ENCODE data around the gene SBF2. TPM values are rescaled to one million over a fixed set of nuclear protein-coding genes. Genes with fewer than 3 reads are reported as not detected.

The SBF2 gene
- total RNA-seq, 3 donors from 2014 or later (not counting 1 experiment from before 2014, with no cell fraction given), result 25.2 to 26.9 (median 26.3) TPM

DNA sequence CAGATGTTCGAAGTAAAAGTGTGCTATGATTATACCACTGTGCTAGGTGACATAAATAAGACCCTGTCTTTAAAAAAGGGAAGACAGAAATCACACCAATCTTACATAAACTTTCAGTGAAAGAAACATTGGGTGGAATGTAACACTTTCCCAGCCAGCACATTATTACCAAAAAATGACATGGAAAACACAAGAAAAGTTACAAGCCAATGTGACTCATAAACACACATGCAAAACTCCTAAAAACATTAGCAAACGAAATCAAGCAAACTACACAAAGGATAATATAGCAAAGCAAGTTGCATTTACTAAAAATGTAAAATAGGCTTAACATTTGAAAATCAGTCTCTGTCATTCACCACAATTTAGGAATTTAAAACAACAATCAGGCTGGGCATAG lies 47.0 kb downstream of the SBF2 start:
- intact Hi-C loops (cut with micrococcal nuclease), result no loop called here
- Histone ChIP-seq H3K4me3 (ENCODE audit: low read length) (no peak overlapping the region), H3K4me1 (ENCODE audit: control insufficient read depth, insufficient read depth, low read length) (no peaks in the 10 kb centered on the region), H3K9me3 (ENCODE audit: control insufficient read depth, insufficient read depth, low read length) (no peaks in the 10 kb centered on the region), H3K36me3 (ENCODE audit: control insufficient read depth, insufficient read depth, low read length) (no peaks in the 10 kb centered on the region), H3K27me3 (ENCODE audit: control insufficient read depth, insufficient read depth, low read length) (no peaks in the 10 kb centered on the region), H3K27ac (ENCODE audit: low read length) (no peak overlapping the region)
- DNase-seq (no peak), ATAC-seq (no peak)
- H3K27me3 Mint-ChIP-seq (ENCODE audit: low read depth in 2 of 2), result no peaks in the 10 kb centered on the region
- H3K4me3 Mint-ChIP-seq, result no peak overlapping the region
- H3K9me3 Mint-ChIP-seq, result no peaks in the 10 kb centered on the region
- TF ChIP-seq CTCF (IDR thresholded peaks at IDR 0.05), result no peak
- H3K4me1 Mint-ChIP-seq, result peaks cover 0 to 6% of the 10 kb centered on the region in 2 donors
- no peaks in the 10 kb centered on the region for H3K36me3 Mint-ChIP-seq
- WGBS (ENCODE audit: insufficient coverage), result 87% methylated on average over 2 of the region's 2 CpGs
- no peak overlapping the region for H3K27ac Mint-ChIP-seq

GRCh38 chr11:10243896-10244575 lies 50.0 kb downstream of the SBF2 start:
- H3K27ac ChIP-seq (ENCODE audit: low read length), result no peak overlapping the region
- Mint-ChIP-seq H3K27me3 (ENCODE audit: low read depth in 2 of 2) (no peaks in the 10 kb centered on the region), H3K9me3 (no peaks in the 10 kb centered on the region), H3K4me1 (peaks cover 0 to 6% of the 10 kb centered on the region in 2 donors), H3K4me3 (no peak overlapping the region), H3K27ac (no peak overlapping the region), H3K36me3 (no peaks in the 10 kb centered on the region)
- no peaks in the 10 kb centered on the region for H3K27me3 ChIP-seq (ENCODE audit: control insufficient read depth, insufficient read depth, low read length)
- no peak for TF ChIP-seq CTCF (IDR thresholded peaks at IDR 0.05)
- ATAC-seq (no peak), DNase-seq (no peak)
- no peaks in the 10 kb centered on the region for H3K4me1 ChIP-seq (ENCODE audit: control insufficient read depth, insufficient read depth, low read length)
- WGBS (ENCODE audit: insufficient coverage), result 73% methylated on average over 1 of the region's 2 CpGs
- H3K4me3 ChIP-seq (ENCODE audit: low read length), result no peak overlapping the region
- no peaks in the 10 kb centered on the region for H3K36me3 ChIP-seq (ENCODE audit: control insufficient read depth, insufficient read depth, low read length)
- H3K9me3 ChIP-seq (ENCODE audit: control insufficient read depth, insufficient read depth, low read length), result no peaks in the 10 kb centered on the region
- intact Hi-C loops (cut with micrococcal nuclease), result no loop called here

- no peaks in the 10 kb centered on the region for H3K27me3 Mint-ChIP-seq (ENCODE audit: low read depth in 2 of 2)
- H3K27ac ChIP-seq (ENCODE audit: low read length), result no peak overlapping the region
Observed at GRCh38 chr11:10236840-10237239, 57.2 kb downstream of the SBF2 start.

More at GRCh38 chr11:10236840-10237239, 57.2 kb downstream of the SBF2 start:
- WGBS (ENCODE audit: insufficient coverage), result no CpG with 5 or more reads among the region's 1 CpG
- no peak for DNase-seq
- no peak overlapping the region for H3K4me3 ChIP-seq (ENCODE audit: low read length)
- Mint-ChIP-seq H3K27ac (no peak overlapping the region), H3K9me3 (no peaks in the 10 kb centered on the region), H3K4me1 (peaks cover 0 to 9% of the 10 kb centered on the region in 2 donors), H3K4me3 (no peak overlapping the region), H3K36me3 (no peaks in the 10 kb centered on the region)
- TF ChIP-seq CTCF (IDR thresholded peaks at IDR 0.05), result no peak
- ATAC-seq, result no peak
- H3K27me3 ChIP-seq (ENCODE audit: control insufficient read depth, insufficient read depth, low read length), result no peaks in the 10 kb centered on the region
- H3K4me1 ChIP-seq (ENCODE audit: control insufficient read depth, insufficient read depth, low read length), result no peaks in the 10 kb centered on the region
- no peaks in the 10 kb centered on the region for H3K36me3 ChIP-seq (ENCODE audit: control insufficient read depth, insufficient read depth, low read length)
- H3K9me3 ChIP-seq (ENCODE audit: control insufficient read depth, insufficient read depth, low read length), result no peaks in the 10 kb centered on the region
- intact Hi-C loops (cut with micrococcal nuclease), result no loop called here

Data from natural killer cell (primary cell).